Activated T-helper 1 cell treated with anti-CD3 and anti-CD28 coated beads, Interleukin-12 subunit alpha, Interleukin-12 subunit beta, Interleukin-2, Interleukin-4 antibody, amounts not matched to agents 30 ng/mL and 10 ng/mL and 1 ng/mL, durations not matched to agents 14 hours and 24 hours and 36 hours (primary cell): ENCODE results near the gene MAN1A1. TPM values are rescaled to one million over a fixed set of nuclear protein-coding genes. Genes with fewer than 3 reads are reported as not detected.
A peak's percentile ranks its signal among the peaks of the same experiment; 100 is the strongest.
"Not testable (repeated sequence)": the region's sequence is repeated elsewhere in the genome, so short reads cannot be mapped to it uniquely, and the experiment has no call there.

Source experiments
- DNase-seq: peaks from one replicate; pipeline ENCODE4 v3.0.0; 2021; ENCODE audit warnings: low spot score
- H3K27ac Mint-ChIP-seq: one replicate; pipeline ENCODE4 v1.8.0; 2021; ENCODE audit warnings: mild to moderate bottlenecking, mixed read lengths
- H3K27me3 Mint-ChIP-seq: one replicate; pipeline ENCODE4 v1.8.0; 2022; ENCODE audit warnings: mild to moderate bottlenecking, moderate library complexity, mixed read lengths; ENCODE audit not compliant: insufficient read depth
- H3K36me3 Mint-ChIP-seq: one replicate; pipeline ENCODE4 v1.8.0; 2021; ENCODE audit warnings: low read depth, mixed read lengths
- H3K4me1 Mint-ChIP-seq: one replicate; pipeline ENCODE4 v1.8.0; 2021; ENCODE audit warnings: low read depth, mixed read lengths
- H3K4me3 Mint-ChIP-seq: one replicate; pipeline ENCODE4 v1.8.0; 2021; ENCODE audit warnings: mild to moderate bottlenecking, moderate library complexity, mixed read lengths
- H3K9me3 Mint-ChIP-seq: one replicate; pipeline ENCODE4 v1.8.0; 2021; ENCODE audit warnings: mixed read lengths
- intact Hi-C: fragments of 100-400 bp; cut with micrococcal nuclease; formaldehyde crosslinking; loops from one replicate; pipeline ENCODE4 v1.15.1; 2024
- total RNA-seq: library from RNA; stranded (reverse); gene quantifications from 2 replicates; pipeline ENCODE4 v1.2.3, GENCODE V29; 2022

The MAN1A1 gene
- 50.1 and 52.4 TPM in 2 replicates for total RNA-seq

DNA sequence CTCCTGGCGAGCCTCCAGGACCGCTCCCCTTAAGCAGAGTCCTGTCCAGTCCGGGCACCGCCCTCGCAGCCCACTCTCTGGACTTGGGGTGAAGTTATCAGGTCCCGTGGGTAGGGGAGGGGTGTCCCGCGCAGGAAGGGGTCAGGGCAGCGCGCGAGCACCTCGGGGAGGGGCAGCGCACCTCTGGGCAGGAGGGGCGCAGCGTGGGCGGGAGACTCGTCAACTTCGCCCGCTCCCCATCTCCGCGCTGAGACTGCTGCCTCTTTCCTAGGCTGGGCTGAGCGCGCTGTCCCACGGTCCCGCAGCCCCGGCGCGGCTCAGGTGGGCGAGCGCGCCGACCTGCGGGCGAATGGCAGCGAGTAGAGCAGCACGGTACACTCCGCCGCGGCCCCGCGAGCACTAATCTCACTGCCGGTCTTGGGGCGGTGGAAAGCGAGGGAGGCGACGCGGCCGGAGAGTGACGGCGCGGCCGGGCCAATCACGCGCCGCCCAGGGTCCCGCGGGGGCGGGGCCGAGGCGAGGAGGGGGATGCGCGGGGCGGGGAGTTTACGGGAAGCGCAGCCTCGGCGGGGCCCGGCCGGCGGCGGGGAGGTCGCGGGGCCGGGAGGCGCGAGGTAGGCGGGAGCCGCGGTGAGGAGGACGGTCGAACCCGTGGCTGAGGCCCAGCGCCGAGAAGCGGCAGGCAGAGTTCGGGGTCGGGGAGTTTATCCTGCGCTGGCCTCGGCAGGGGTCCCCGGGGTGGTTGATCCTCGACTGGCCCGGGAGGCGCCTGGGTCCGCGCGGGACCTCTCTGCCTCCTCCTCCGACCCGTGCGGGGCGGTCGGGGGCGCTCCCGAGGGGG, at the start of gene MAN1A1:
MAN1A1 (minus strand) TSS at position 401 of the 841 bp plus-strand sequence. CDS start 696 bp downstream, outside the sequence.
- H3K4me3 Mint-ChIP-seq = peak within 1 kb of the TSS; percentile 79
- peaks cover 68% of the 10 kb centered on the region for H3K4me1 Mint-ChIP-seq
- intact Hi-C loops = loop anchor here (1.0 to 10.0 kb wide), 18 partner anchors 13 to 1985 kb away; partner anchors contain the start of genes ASF1A, CEP85L, FAM184A and GOPC
- peak within 1 kb of the TSS; percentile 94 for H3K27ac Mint-ChIP-seq
- H3K9me3 Mint-ChIP-seq = no peaks in the 10 kb centered on the region
- H3K27me3 Mint-ChIP-seq = no peaks in the 10 kb centered on the region
- peaks cover 32% of the 10 kb centered on the region for H3K36me3 Mint-ChIP-seq
- DNase-seq = peak; percentile 92

DNA sequence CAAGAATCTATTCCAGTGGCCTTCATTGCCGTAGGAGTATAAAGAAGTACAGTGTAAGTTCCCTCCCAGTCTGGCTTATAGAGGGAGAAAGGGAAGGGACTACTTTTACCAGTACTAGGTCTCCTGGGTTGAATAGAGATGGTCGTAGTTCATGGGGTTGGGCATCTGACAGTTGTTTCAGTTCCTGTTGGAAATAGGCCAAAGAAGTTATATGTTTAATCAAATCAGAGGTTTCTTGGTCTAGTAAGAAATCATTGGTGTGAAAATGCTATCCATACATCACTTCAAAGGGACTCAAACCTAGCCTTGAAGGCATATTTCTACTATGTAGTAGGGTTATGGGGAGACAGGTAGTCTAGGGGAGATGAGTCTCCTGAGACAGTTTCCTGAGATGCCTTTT, 45.6 kb upstream of the MAN1A1 start:
- no peaks in the 10 kb centered on the region for H3K4me1 Mint-ChIP-seq
- peaks cover 5% of the 10 kb centered on the region for H3K9me3 Mint-ChIP-seq
- intact Hi-C loops = no loop called here
- no peak for DNase-seq
- H3K27ac Mint-ChIP-seq = no peak overlapping the region
- no peaks in the 10 kb centered on the region for H3K27me3 Mint-ChIP-seq
- H3K36me3 Mint-ChIP-seq = no peaks in the 10 kb centered on the region
- no peak overlapping the region for H3K4me3 Mint-ChIP-seq

DNA sequence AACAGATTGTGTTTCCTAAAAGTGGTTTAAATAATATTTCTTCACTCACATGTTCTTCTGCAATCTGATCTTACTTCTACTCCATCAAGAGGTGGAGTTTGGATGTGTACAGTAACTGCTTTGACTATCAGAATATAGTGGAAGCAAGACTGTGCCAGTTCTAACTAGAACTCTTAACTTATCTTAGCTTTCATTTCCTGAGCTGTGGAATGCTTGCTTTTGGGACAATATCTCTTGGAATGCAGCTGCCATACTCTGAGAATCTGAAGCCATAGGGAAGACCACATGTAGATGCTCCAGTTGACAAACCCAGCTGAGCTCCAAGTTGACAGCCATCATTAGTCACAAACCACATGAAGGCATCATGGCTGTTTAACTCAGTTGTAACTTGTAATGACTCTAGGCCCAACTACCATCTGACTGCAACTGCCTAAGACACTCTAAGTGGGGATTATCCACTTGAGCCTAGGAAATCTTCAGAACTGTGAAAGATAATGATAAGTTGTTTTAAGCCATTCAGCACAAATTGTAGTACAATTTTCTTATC, 40.8 kb upstream of the MAN1A1 start:
- intact Hi-C loops = no loop called here
- no peak overlapping the region for H3K4me3 Mint-ChIP-seq
- H3K4me1 Mint-ChIP-seq = no peaks in the 10 kb centered on the region
- no peak overlapping the region for H3K27ac Mint-ChIP-seq
- DNase-seq = no peak
- H3K9me3 Mint-ChIP-seq = peaks cover 8% of the 10 kb centered on the region
- no peaks in the 10 kb centered on the region for H3K36me3 Mint-ChIP-seq
- H3K27me3 Mint-ChIP-seq = no peaks in the 10 kb centered on the region

DNA sequence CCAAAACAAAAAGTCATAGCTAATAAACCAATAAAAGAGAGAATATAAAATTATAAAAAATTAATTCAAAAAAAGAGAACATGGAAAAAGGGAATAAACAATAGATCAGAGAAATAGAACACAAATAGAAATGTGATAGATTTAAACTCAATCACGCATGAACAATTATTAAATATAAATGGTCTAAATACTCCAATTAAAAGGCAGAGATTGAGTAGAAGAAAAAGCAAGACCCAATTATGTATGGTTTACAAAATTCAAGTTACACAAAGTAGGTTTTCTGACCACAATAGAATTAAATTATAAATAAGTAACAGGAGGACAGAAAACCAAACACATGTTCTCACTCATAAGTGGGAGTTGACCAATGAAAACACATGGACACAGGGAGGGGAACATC, 36.4 kb upstream of the MAN1A1 start:
- Mint-ChIP-seq H3K36me3 (peaks cover under 1% of the 10 kb centered on the region), H3K27me3 (no peaks in the 10 kb centered on the region), H3K4me3 (no peak overlapping the region), H3K9me3 (peaks cover 14% of the 10 kb centered on the region), H3K4me1 (no peaks in the 10 kb centered on the region), H3K27ac (no peak overlapping the region)
- no peak for DNase-seq
- intact Hi-C loops = no loop called here

GRCh38 chr6:119384444-119384843, 34.9 kb upstream of the MAN1A1 start:
- Mint-ChIP-seq H3K4me1 (no peaks in the 10 kb centered on the region), H3K36me3 (peaks cover 5% of the 10 kb centered on the region), H3K27ac (no peak overlapping the region), H3K27me3 (peaks cover 3% of the 10 kb centered on the region), H3K9me3 (peaks cover 27% of the 10 kb centered on the region), H3K4me3 (no peak overlapping the region)
- intact Hi-C loops = no loop called here
- DNase-seq = no peak

- DNase-seq = no peak
- no peak overlapping the region for H3K27ac Mint-ChIP-seq
- no peaks in the 10 kb centered on the region for H3K4me1 Mint-ChIP-seq
- H3K27me3 Mint-ChIP-seq = peaks cover 3% of the 10 kb centered on the region
- no peak overlapping the region for H3K4me3 Mint-ChIP-seq
- peaks cover 32% of the 10 kb centered on the region for H3K9me3 Mint-ChIP-seq
- intact Hi-C loops = no loop called here
- peaks cover 5% of the 10 kb centered on the region for H3K36me3 Mint-ChIP-seq
Observed at GRCh38 chr6:119379809-119380208, 30.2 kb upstream of the MAN1A1 start.

- H3K4me3 Mint-ChIP-seq, intact Hi-C loops, DNase-seq, H3K27me3 Mint-ChIP-seq, H3K27ac Mint-ChIP-seq, H3K36me3 Mint-ChIP-seq, H3K4me1 Mint-ChIP-seq: not testable (repeated sequence)
- peaks cover 33% of the 10 kb centered on the region for H3K9me3 Mint-ChIP-seq
Observed at GRCh38 chr6:119377043-119377442, 27.5 kb upstream of the MAN1A1 start.

- Mint-ChIP-seq H3K36me3 (peaks cover 11% of the 10 kb centered on the region), H3K4me1 (no peaks in the 10 kb centered on the region), H3K9me3 (peaks cover 12% of the 10 kb centered on the region), H3K27me3 (no peaks in the 10 kb centered on the region), H3K27ac (no peak overlapping the region), H3K4me3 (no peak overlapping the region)
- DNase-seq = no peak
- intact Hi-C loops = no loop called here
Observed at GRCh38 chr6:119370080-119370479, 20.5 kb upstream of the MAN1A1 start.

GRCh38 chr6:119368921-119369320, 19.4 kb upstream of the MAN1A1 start:
- Mint-ChIP-seq H3K27ac (no peak overlapping the region), H3K9me3 (peaks cover 9% of the 10 kb centered on the region), H3K4me1 (no peaks in the 10 kb centered on the region), H3K36me3 (peaks cover 16% of the 10 kb centered on the region), H3K27me3 (no peaks in the 10 kb centered on the region), H3K4me3 (no peak overlapping the region)
- intact Hi-C loops = no loop called here
- DNase-seq = no peak

GRCh38 chr6:119361209-119361608, 11.6 kb upstream of the MAN1A1 start:
- intact Hi-C loops = no loop called here
- no peaks in the 10 kb centered on the region for H3K27me3 Mint-ChIP-seq
- H3K27ac Mint-ChIP-seq = no peak overlapping the region
- peaks cover 8% of the 10 kb centered on the region for H3K36me3 Mint-ChIP-seq
- no peak for DNase-seq
- H3K4me1 Mint-ChIP-seq = peaks cover 21% of the 10 kb centered on the region
- H3K9me3 Mint-ChIP-seq = peaks cover 6% of the 10 kb centered on the region
- no peak overlapping the region for H3K4me3 Mint-ChIP-seq

DNA sequence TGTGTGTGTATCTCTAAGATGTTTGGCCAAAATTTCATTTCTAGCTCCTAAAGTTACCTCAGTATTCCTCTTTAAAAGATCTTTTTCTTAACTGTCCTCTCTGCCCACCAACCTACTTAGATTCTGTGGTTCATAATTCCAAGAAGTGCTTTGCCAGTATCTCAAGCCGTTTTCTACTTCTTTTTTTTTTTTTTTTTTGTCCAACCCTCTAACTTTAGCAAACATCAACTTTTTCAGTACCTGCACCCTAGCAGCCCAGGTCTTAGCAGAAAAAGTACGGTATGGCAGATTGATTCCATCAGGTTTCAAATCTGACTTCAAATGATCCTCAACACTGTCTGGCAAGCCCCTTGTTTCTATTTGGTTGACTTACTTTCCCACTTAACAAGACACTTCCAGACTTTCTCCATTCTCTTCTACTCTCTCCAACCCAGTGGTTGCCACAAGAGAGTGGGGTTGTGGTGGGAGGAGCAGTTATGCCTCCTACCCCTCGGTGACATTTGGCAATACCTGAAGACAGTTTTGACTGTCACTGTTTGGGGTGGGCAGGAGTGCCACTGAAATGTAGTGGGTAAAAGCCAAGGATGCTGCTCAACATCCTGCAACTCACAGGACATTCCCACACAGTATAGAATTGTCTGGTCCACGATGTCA, 10.8 kb upstream of the MAN1A1 start:
- Mint-ChIP-seq H3K27ac (no peak overlapping the region), H3K9me3 (peaks cover 6% of the 10 kb centered on the region), H3K27me3 (no peaks in the 10 kb centered on the region), H3K4me1 (peaks cover 21% of the 10 kb centered on the region), H3K4me3 (no peak overlapping the region), H3K36me3 (peaks cover 9% of the 10 kb centered on the region)
- DNase-seq = no peak
- intact Hi-C loops = no loop called here

GRCh38 chr6:119355890-119356289, 6.3 kb upstream of the MAN1A1 start:
- no peak overlapping the region for H3K27ac Mint-ChIP-seq
- H3K36me3 Mint-ChIP-seq = peaks cover 7% of the 10 kb centered on the region
- no peak overlapping the region for H3K4me3 Mint-ChIP-seq
- intact Hi-C loops = no loop called here
- no peaks in the 10 kb centered on the region for H3K9me3 Mint-ChIP-seq
- peaks cover 38% of the 10 kb centered on the region for H3K4me1 Mint-ChIP-seq
- H3K27me3 Mint-ChIP-seq = no peaks in the 10 kb centered on the region
- no peak for DNase-seq

- intact Hi-C loops = no loop called here
Observed at GRCh38 chr6:119355157-119355556, 5.6 kb upstream of the MAN1A1 start.

More at GRCh38 chr6:119355157-119355556, 5.6 kb upstream of the MAN1A1 start:
- Mint-ChIP-seq H3K36me3 (peaks cover 7% of the 10 kb centered on the region), H3K9me3 (no peaks in the 10 kb centered on the region), H3K27ac (no peak overlapping the region), H3K4me1 (peaks cover 37% of the 10 kb centered on the region), H3K27me3 (no peaks in the 10 kb centered on the region), H3K4me3 (no peak overlapping the region)
- no peak for DNase-seq
